H7 (cell line): ENCODE results near the gene GARNL3. TPM values are rescaled to one million over a fixed set of nuclear protein-coding genes. Genes with fewer than 3 reads are reported as not detected.
A peak's percentile ranks its signal among the peaks of the same experiment; 100 is the strongest.

Experiments used
- DNase-seq: peaks from one replicate; pipeline ENCODE4 v3.0.0; 2012
- H3K27me3 ChIP-seq: 2 replicates; pipeline ENCODE4 v1.6.0; 2011; ENCODE audit warnings: mild to moderate bottlenecking, low read length; ENCODE audit not compliant: control insufficient read depth, insufficient read depth
- H3K36me3 ChIP-seq: replicated peaks from 2 replicates; pipeline ENCODE4 v1.5.1; 2011; ENCODE audit warnings: low read length; ENCODE audit not compliant: control insufficient read depth, insufficient read depth
- H3K4me3 ChIP-seq: 2 replicates; pipeline ENCODE4 v1.5.1; 2011; ENCODE audit warnings: low read depth, mild to moderate bottlenecking, control low read depth, low read length, moderate library complexity; ENCODE audit not compliant: insufficient read depth
- total RNA-seq: library from RNA; depleted of rRNA; stranded (reverse); fragments of >200 nt; shearing (Covaris generic); gene quantifications from 2 replicates; pipeline ENCODE4 v1.2.3, GENCODE V29; 2014; rRNA removed

Gene GARNL3, protein sequence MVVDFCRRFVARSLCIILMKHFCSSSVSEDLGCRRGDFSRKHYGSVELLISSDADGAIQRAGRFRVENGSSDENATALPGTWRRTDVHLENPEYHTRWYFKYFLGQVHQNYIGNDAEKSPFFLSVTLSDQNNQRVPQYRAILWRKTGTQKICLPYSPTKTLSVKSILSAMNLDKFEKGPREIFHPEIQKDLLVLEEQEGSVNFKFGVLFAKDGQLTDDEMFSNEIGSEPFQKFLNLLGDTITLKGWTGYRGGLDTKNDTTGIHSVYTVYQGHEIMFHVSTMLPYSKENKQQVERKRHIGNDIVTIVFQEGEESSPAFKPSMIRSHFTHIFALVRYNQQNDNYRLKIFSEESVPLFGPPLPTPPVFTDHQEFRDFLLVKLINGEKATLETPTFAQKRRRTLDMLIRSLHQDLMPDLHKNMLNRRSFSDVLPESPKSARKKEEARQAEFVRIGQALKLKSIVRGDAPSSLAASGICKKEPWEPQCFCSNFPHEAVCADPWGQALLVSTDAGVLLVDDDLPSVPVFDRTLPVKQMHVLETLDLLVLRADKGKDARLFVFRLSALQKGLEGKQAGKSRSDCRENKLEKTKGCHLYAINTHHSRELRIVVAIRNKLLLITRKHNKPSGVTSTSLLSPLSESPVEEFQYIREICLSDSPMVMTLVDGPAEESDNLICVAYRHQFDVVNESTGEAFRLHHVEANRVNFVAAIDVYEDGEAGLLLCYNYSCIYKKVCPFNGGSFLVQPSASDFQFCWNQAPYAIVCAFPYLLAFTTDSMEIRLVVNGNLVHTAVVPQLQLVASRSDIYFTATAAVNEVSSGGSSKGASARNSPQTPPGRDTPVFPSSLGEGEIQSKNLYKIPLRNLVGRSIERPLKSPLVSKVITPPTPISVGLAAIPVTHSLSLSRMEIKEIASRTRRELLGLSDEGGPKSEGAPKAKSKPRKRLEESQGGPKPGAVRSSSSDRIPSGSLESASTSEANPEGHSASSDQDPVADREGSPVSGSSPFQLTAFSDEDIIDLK
- total RNA-seq = 2.9 and 6.7 TPM in 2 replicates

DNA sequence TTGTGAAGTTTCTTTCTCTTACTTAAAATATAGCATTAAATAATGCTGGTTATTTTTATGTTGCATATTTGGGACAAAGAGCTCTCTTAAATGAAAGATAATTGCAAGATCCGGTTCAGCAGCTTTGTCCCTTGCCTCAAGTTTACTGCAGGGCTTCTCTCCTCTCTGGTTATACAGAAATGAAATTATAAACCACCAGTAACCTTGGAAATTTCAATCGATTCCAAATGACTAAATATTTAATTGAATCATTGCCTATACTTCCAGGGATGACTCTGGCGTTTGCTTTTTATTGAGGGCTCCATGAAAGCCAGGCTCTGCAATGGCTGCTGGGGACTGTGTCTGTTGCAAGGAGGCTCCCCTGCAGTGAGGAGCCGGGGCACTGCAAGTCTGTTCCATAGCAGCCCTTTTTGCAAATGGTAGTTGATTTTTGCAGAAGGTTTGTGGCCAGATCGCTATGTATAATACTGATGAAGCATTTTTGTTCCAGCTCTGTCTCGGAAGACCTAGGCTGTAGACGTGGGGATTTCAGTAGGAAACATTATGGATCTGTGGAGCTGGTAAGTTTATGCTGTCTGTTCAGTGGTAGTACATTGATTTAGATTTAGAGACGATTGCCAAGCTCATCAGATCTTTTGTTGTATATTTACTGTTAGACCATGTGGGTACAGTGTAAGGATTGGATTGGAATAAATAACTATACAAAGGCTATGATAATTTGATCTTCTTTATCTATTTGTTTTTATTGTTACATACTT is at the start of gene GARNL3:
Gene GARNL3, plus strand, starts transcription at position 313 of the 758 bp plus-strand sequence. Its CDS starts 104 bp downstream, at position 417.
- DNase-seq = peak; percentile 38
- no peaks in the 10 kb centered on the region for H3K36me3 ChIP-seq
- H3K27me3 ChIP-seq = no peaks in the 10 kb centered on the region
- H3K4me3 ChIP-seq = no peak within 1 kb of the TSS

DNA sequence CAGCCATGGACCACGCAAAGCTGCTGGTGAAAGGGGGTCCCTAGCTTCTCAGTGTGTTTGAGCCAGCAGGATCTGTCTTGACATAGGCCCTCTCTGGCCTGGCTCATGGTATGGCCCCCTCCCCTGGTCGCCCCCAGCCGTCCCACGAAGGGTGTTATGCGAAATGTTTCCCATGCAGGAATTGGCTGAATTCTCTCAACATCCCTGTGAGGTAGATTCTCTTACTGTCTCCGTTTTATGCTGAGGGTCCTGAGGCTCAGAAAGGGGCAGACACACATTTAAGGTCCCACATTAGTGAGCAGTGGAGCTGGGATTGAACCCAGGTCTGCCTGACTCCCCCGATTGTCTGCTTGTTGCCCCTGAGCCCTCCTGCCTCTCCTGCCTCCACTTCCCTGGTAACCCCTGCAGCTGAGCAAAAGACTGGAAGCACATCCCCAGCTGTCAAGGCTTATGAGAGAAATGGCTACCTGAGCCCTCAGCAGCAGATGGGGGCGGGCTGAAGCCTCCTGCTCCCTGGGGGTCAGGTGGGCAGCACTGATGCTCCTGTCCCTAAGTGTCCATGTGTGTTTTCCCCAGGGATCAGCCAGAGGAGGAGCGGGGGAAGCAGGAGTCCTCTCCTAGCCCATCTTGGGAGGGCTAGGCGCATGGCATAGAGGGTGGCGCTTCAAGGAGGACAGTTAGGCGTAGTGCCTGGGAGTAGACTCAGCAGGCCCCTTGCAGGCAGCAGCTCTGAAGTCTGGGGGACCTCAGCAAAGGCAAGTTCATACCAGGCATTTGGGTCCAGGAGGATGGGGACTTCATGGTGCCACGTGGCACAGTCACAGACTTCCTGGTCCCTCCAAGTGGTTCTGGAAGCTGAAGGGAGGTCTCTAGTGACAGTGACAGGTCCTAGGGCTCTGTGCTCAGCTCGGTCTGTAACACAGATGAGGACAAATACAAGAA is 49.0 kb upstream of the GARNL3 start:
- peak; percentile 13 for DNase-seq
- Histone ChIP-seq H3K4me3 (no peak overlapping the region), H3K27me3 (no peaks in the 10 kb centered on the region), H3K36me3 (no peaks in the 10 kb centered on the region)

DNA sequence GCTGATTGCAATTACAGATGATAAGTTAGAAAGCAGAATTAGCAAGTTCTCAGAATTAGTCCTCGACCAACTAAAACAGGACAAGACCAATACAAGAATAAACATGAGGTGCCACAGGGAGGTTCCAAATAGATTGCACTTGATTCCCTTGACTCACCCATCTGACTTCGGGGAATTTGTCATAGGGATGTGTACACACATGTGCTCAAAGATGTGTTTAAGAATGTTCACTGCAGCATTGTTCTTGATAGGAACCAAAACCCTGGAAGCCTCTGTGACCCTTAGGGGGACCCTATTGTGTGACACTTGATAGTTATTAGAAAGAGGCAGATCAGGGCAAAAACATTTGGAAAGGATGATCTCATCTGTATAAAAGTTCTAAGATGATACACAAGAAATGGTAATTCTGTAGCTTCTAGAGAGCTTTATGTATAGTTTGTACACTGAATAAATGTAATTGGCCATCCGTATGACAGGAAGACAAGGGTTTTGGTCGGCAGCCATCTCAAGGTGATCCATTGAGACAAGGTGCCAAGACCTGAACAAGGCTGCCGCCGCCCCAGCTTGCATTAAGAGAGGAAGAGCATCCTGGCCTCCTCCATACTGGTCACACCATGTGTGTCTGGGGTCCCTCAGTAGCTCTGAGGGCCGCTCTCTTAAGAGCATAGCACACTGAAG is 48.2 kb upstream of the GARNL3 start:
- Histone ChIP-seq H3K4me3 (no peak overlapping the region), H3K27me3 (no peaks in the 10 kb centered on the region; the same call in 1 of the 2 replicates), H3K36me3 (no peaks in the 10 kb centered on the region)
- DNase-seq = peak; percentile 13

DNA sequence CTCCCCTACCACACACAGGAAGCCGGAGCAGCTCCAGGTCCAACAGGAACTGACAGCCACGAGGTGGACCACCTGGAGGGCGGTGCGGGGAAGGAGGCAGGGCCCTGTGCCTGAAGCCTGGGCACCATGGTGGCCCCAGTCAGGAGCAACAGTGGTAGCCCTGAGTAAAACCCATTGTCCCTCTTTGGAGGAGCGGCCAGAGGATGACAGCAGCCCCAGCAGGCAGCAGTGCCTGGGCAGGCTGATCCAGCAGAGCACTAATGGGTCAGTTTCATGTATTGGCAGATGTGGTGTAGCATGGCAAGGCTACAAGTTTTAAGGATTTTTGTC is 47.7 kb upstream of the GARNL3 start:
- H3K27me3 ChIP-seq = no peaks in the 10 kb centered on the region; the same call in 1 of the 2 replicates

DNA sequence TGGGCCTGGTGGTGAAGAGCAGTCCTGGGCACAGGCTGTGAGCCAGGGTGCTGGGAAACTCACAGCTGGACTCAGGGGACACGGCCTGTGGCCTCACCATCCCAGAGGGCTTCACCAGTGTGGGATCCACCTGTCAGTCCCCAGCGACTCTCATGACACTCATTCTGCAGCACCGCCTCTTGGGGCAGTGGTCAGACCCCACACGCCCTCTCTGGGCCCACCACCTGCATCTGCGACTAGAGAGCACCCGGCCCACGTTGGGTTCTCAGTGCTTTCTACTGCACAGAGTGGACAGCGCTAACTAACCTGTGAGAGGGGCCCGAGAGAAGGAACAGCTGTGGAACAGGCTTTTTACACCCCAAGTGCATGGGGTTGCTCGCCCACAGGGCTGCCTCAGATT is 45.8 kb upstream of the GARNL3 start:
- peak; percentile 59 for DNase-seq
- Histone ChIP-seq H3K4me3 (no peak overlapping the region), H3K27me3 (peaks cover 1% of the 10 kb centered on the region; the same call in 1 of the 2 replicates), H3K36me3 (no peaks in the 10 kb centered on the region)

More for the DNA sequence above, 47.7 kb upstream of the GARNL3 start:
- H3K4me3 ChIP-seq = no peak overlapping the region
- no peaks in the 10 kb centered on the region for H3K36me3 ChIP-seq
- DNase-seq = peak; percentile 32

DNA sequence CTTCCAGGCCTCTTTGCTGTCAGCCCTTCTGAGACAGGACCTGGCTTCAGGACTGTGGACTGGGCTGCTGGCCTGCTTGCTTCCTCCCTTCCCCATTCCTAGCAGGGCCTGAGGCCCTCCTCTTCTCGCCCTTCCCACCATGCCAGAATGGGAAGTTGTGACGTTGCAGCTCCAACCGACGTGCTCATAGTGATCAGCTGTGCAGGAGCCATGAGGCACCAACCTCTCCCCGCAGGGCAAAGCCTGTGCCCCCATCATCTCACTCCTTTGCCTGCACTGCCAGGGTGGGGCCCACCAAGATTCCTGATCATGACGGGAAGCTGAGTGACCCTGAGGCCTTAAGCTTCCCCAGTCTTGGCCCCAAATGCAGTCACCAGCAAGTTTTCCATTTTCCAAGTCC is 45.1 kb upstream of the GARNL3 start:
- Histone ChIP-seq H3K36me3 (no peaks in the 10 kb centered on the region), H3K27me3 (peaks cover 1% of the 10 kb centered on the region; the same call in 1 of the 2 replicates), H3K4me3 (no peak overlapping the region)
- no peak for DNase-seq

DNA sequence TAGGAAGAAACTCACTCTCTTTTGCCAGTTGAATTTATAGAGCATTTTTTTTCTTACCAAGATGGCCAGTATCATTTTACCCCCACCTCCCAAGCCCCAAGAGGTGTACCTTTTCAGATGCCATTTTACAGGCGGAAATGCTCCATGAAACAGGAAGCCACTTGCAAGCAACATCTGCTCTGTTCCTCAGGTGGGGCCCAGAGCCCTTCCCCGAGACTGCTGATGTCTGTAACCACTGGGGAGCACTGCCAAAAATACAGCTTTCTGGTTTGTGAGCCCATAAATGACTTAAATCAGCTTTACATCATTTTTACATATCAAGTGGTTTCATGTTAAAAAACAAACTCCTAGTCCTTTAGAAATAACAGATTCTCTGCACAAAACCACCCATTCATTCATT is 42.9 kb upstream of the GARNL3 start:
- Histone ChIP-seq H3K4me3 (no peak overlapping the region), H3K27me3 (peaks cover 15% of the 10 kb centered on the region), H3K36me3 (no peaks in the 10 kb centered on the region)
- DNase-seq = no peak

DNA sequence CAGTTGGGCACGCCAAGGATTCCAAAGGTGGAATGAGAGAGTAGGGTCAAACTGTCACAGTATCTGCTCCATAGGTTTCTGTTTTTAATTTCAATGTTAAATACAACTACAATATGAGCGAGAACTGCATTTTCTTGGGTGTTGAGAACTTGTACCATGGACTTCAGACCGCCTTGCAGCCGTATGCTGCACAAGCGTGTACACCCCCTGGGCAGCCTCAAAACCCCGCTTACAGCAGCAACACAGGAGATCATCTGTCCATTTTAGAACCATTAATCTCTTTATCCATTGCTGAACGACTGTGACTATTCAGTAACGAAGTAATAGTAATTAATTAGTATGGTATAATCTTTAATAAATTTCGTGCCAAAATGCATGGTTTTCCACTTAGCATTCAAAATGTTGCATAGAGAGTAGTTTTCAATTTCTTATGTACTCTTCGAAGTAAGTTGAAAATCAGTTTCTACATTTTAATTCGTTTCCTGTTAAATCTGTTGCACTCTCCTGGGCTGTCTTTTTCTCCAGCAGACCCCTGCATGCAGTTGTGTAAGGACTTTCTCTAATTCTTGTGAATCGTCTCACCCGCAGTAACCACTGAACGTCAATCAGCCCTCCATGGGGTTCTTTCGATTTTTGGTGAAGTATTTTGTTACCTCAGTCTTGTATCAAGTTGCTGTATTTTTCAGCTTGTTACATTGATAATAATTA is 42.0 kb upstream of the GARNL3 start:
- Histone ChIP-seq H3K27me3 (peaks cover 19% of the 10 kb centered on the region), H3K36me3 (no peaks in the 10 kb centered on the region), H3K4me3 (no peak overlapping the region)
- no peak for DNase-seq

DNA sequence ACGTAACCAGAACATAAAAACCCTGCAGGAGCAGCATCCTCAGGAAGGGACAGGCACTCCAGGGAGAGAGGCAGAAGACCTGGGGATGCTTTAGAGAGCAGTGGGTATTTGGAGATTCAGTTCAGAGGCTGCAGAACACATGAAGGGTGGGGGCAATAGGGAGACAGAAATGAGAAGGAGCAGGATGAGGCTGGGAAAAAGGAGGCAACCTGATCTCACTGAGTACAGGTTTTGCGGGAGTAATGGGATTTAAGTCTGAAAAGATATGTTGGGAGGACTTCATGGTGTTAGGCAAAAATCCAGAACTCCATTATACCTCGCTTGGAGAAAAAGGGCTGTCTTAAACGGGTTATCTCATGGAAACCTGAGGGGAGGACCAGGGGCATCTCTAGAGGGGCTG is 41.3 kb upstream of the GARNL3 start:
- no peak overlapping the region for H3K4me3 ChIP-seq
- peaks cover 19% of the 10 kb centered on the region for H3K27me3 ChIP-seq
- H3K36me3 ChIP-seq = no peaks in the 10 kb centered on the region
- peak; percentile 16 for DNase-seq

DNA sequence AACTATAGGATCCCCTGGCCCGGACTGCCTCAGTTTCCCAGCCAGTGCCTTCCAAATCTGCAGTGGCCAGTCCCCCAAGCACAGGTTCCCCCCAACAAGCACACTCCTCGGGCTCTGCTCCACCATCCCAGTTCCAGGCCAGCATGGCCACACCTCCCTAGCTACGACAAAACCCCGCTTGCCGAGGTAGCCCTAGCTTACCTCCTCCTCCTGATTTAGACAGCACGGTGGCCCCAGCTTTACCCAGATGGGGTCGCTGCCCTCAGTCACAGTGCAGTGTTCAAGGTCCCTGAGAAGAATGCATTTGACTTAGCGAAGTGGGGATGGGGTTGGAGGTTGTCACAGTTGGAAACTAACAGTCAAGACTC is 40.8 kb upstream of the GARNL3 start:
- Histone ChIP-seq H3K27me3 (peaks cover 19% of the 10 kb centered on the region), H3K4me3 (peak overlapping the region; percentile 73), H3K36me3 (no peaks in the 10 kb centered on the region)
- DNase-seq = peak; percentile 71

DNA sequence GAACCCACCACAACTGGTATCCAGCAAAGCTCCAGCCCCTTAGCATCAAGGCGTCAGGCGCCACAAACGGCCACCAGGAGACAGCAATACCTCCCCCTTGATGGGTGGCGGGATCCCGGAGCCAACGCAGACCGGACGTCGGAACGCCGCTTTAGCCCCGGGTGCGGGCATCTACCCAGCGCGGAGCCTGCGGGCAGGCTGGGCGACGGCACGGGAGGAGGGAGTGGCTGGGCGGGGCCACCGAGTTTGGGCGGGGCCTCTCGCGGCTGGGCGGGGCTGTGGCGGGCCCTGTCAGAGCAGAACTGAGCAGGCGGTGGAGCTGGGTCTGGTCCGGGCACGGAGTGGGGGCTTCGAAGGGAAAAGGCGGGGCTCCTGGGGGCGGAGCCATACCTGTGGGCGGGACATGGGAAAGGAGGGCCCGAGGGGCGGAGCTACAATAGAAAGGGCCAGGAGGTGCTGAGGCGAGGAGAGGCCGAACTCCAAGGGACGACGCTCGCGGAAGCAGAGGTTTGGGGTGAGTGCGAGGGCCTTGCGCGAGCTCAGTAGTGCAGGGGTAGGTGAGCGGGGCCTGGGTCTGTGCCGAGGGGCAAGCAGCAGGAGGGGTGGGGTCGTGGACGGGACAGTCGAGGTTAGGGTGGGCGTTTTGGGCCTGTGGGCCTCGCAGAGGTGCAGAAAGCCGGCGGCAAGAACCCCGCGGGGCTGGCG is 40.2 kb upstream of the GARNL3 start:
- peak; percentile 100 for DNase-seq
- Histone ChIP-seq H3K27me3 (peaks cover 19% of the 10 kb centered on the region), H3K36me3 (no peaks in the 10 kb centered on the region), H3K4me3 (peak overlapping the region; percentile 73)
